Mucosa of descending colon (tissue), 3 donors: ENCODE results near the gene ARHGEF10L. TPM values are rescaled to one million over a fixed set of nuclear protein-coding genes. Genes with fewer than 3 reads are reported as not detected.

Experiments
- ATAC-seq: fragments of 200-7000 bp; cut with Tn5 transposase; one replicate; pipeline ENCODE4 v1.9.1; 2020; ENCODE audit warnings: mild to moderate bottlenecking, moderate library complexity
- DNase-seq, 3 donors: peaks; one replicate each; pipeline ENCODE4 v3.0.0-alpha.2; 2020
- H3K36me3 ChIP-seq: fragments of 200-600 bp; one replicate; pipeline ENCODE4 v1.8.0; 2021; ENCODE audit warnings: low read depth, mild to moderate bottlenecking
- H3K4me1 ChIP-seq: fragments of 200-600 bp; one replicate; pipeline ENCODE4 v1.8.0; 2021; ENCODE audit warnings: low read depth, mild to moderate bottlenecking
- H3K4me3 ChIP-seq: fragments of 200-600 bp; one replicate; pipeline ENCODE4 v1.8.0; 2021; ENCODE audit warnings: mild to moderate bottlenecking
- H3K9me3 ChIP-seq: fragments of 200-600 bp; one replicate; pipeline ENCODE4 v1.8.0; 2021; ENCODE audit warnings: mild to moderate bottlenecking
- CTCF ChIP-seq: fragments of 200-600 bp; IDR thresholded peaks from one replicate; pipeline ENCODE4 v1.8.0; 2022; ENCODE audit warnings: antibody characterized with exemption, mild to moderate bottlenecking
- intact Hi-C, 2 donors: fragments of 100-400 bp; cut with DNase I in 1 of 2; cut with micrococcal nuclease in 1 of 2; formaldehyde crosslinking; loops; one replicate each; pipeline versions ENCODE4 v1.11.0 to v1.11.1; 2022; cut with DNase I, micrococcal nuclease
- total RNA-seq, 3 donors: library from RNA; stranded (reverse); fragmentation: NEBNext Ultra II Directional in 2 of 3; extraction: Animal tissue kit (Norgen Biotek cat#: 25700) in 2 of 3; gene quantifications; one replicate each; pipeline versions ENCODE4 v1.2.1 to v1.2.4, GENCODE V29; 2021 to 2023
- donor health status: DM: no; HTN: no; CAD: no; lungs with moderate emphysema.
- donor health status: DM: no; HTN: no; CAD: no.
- donor health status: DM: no; HTN: yes; CAD: no.

The ARHGEF10L gene
- total RNA-seq, 3 donors from 2014 or later: 87.6 to 146 (median 144) TPM

- H3K4me3 ChIP-seq: no peak overlapping the region
- H3K9me3 ChIP-seq: no peaks in the 10 kb centered on the region
- no peaks in the 10 kb centered on the region for H3K4me1 ChIP-seq
- peak; percentile 19 for ATAC-seq
- H3K36me3 ChIP-seq: peaks cover 5% of the 10 kb centered on the region
- TF ChIP-seq CTCF: no peak
- intact Hi-C loops: no loop called here
- no peak for DNase-seq
Observed at GRCh38 chr1:17665950-17666720, 126.6 kb downstream of the ARHGEF10L start.

GRCh38 chr1:17667641-17668040 is 128.1 kb downstream of the ARHGEF10L start:
- no peak for TF ChIP-seq CTCF
- Histone ChIP-seq H3K4me1 (no peaks in the 10 kb centered on the region), H3K36me3 (peaks cover 5% of the 10 kb centered on the region), H3K4me3 (no peak overlapping the region), H3K9me3 (no peaks in the 10 kb centered on the region)
- DNase-seq (no peak), ATAC-seq (no peak)
- intact Hi-C loops: no loop called here

GRCh38 chr1:17668195-17668594 is 128.7 kb downstream of the ARHGEF10L start:
- Histone ChIP-seq H3K9me3 (no peaks in the 10 kb centered on the region), H3K36me3 (peaks cover 5% of the 10 kb centered on the region), H3K4me3 (no peak overlapping the region), H3K4me1 (no peaks in the 10 kb centered on the region)
- TF ChIP-seq CTCF: no peak
- ATAC-seq: no peak
- DNase-seq: no peak
- intact Hi-C loops: no loop called here

- Histone ChIP-seq H3K4me1 (no peaks in the 10 kb centered on the region), H3K9me3 (no peaks in the 10 kb centered on the region), H3K4me3 (no peak overlapping the region), H3K36me3 (peaks cover 5% of the 10 kb centered on the region)
- TF ChIP-seq CTCF: no peak
- DNase-seq (no peak), ATAC-seq (no peak)
- intact Hi-C loops: no loop called here
Observed at GRCh38 chr1:17668624-17669175, 129.2 kb downstream of the ARHGEF10L start.

- intact Hi-C loops: no loop called here
- Histone ChIP-seq H3K36me3 (peaks cover 5% of the 10 kb centered on the region), H3K4me3 (no peak overlapping the region), H3K9me3 (no peaks in the 10 kb centered on the region), H3K4me1 (no peaks in the 10 kb centered on the region)
- no peak for DNase-seq
- no peak for TF ChIP-seq CTCF
- no peak for ATAC-seq
Observed at GRCh38 chr1:17669305-17669704, 129.8 kb downstream of the ARHGEF10L start.
